Stimulated activated CD4-positive, alpha-beta T cell treated with anti-CD3 and anti-CD28 coated beads, Interleukin-15, amount 100 ng/mL, for 24 hours (primary cell): ENCODE results near the gene SSMEM1.
"Not testable (repeated sequence)": the region's sequence is repeated elsewhere in the genome, so short reads cannot be mapped to it uniquely, and the experiment has no call there.

Experiments used
- DNase-seq: peaks from one replicate; pipeline ENCODE4 v3.0.0-alpha.2; 2020

Gene SSMEM1

GRCh38 chr7:130207642-130208041, at the start of gene SSMEM1:
Gene SSMEM1 (plus strand): TSS chr7:130207860. CDS start chr7:130207911, 51 bp downstream.
- DNase-seq = no peak

- DNase-seq = no peak
Measured at GRCh38 chr7:130160023-130160422, 47.6 kb upstream of the SSMEM1 start.

GRCh38 chr7:130160455-130160854, 47.2 kb upstream of the SSMEM1 start:
- DNase-seq = no peak

- no peak for DNase-seq
Measured at GRCh38 chr7:130162196-130162595, 45.5 kb upstream of the SSMEM1 start.

- DNase-seq = no peak
Measured at GRCh38 chr7:130174237-130174959, 33.3 kb upstream of the SSMEM1 start.

GRCh38 chr7:130178251-130178650, 29.4 kb upstream of the SSMEM1 start:
- DNase-seq = no peak

- no peak for DNase-seq
Measured at GRCh38 chr7:130179631-130180030, 28.0 kb upstream of the SSMEM1 start.

GRCh38 chr7:130180571-130181262, 26.9 kb upstream of the SSMEM1 start:
- peak; percentile 58 for DNase-seq

- DNase-seq = no peak
Measured at GRCh38 chr7:130181263-130181605, 26.4 kb upstream of the SSMEM1 start.

GRCh38 chr7:130182990-130183389, 24.7 kb upstream of the SSMEM1 start:
- no peak for DNase-seq

- not testable (repeated sequence) for DNase-seq
Measured at GRCh38 chr7:130184349-130184748, 23.3 kb upstream of the SSMEM1 start.

GRCh38 chr7:130187360-130187759, 20.3 kb upstream of the SSMEM1 start:
- no peak for DNase-seq

- no peak for DNase-seq
Measured at GRCh38 chr7:130189343-130189742, 18.3 kb upstream of the SSMEM1 start.

- DNase-seq = no peak
Measured at GRCh38 chr7:130191791-130192190, 15.9 kb upstream of the SSMEM1 start.

GRCh38 chr7:130195396-130195795, 12.3 kb upstream of the SSMEM1 start:
- DNase-seq = no peak

- no peak for DNase-seq
Measured at GRCh38 chr7:130196476-130196875, 11.2 kb upstream of the SSMEM1 start.

- DNase-seq = no peak
Measured at GRCh38 chr7:130197094-130197493, 10.6 kb upstream of the SSMEM1 start.

GRCh38 chr7:130201796-130202195, 5.9 kb upstream of the SSMEM1 start:
- no peak for DNase-seq

GRCh38 chr7:130205084-130205947, 2.3 kb upstream of the SSMEM1 start, which contains the start of gene TMEM209:
Gene TMEM209 (minus strand): TSS chr7:130205406. CDS start chr7:130205375, 31 bp downstream.
- DNase-seq = peak; percentile 97

GRCh38 chr7:130207033-130207432, 627 bp upstream of the SSMEM1 start:
- DNase-seq = no peak

GRCh38 chr7:130208516-130208915, 856 bp downstream of the SSMEM1 start:
- DNase-seq = no peak

GRCh38 chr7:130210181-130210935, 2.7 kb downstream of the SSMEM1 start:
- no peak for DNase-seq

GRCh38 chr7:130213828-130214227, 6.2 kb downstream of the SSMEM1 start:
- DNase-seq = no peak
